Measurements from ENCODE around the gene FNTB. TPM values are rescaled to one million over a fixed set of nuclear protein-coding genes. Genes with fewer than 3 reads are reported as not detected.
A peak's percentile ranks its signal among the peaks of the same experiment; 100 is the strongest.

The FNTB gene
- total and polyA plus RNA-seq, 2 experiments from 2014 or later, result 18.1 to 24.3 TPM

DNA sequence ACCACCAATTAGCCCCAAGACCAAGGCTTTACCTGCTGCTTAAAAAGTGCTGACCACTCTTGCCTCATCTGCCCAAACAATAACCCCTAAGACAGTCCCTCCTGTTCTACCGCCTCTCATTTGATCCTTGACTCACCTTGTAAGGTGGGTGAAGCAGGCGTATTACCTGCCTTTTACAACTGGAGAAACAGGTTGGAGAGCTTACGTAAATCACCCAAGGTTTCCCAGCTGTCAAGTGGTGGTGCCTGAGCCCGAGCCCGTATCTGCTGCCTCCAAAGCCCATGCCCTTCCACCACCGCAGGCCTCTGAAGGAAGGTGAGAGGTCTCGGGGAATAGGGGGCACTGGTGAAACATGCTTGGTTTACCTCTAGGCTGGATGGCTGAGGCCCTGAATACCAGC lies 79.0 kb downstream of the FNTB start:
- Histone ChIP-seq H3K79me2 (no peaks in the 10 kb centered on the region), H3K36me3 (replicated peaks; ENCODE audit: insufficient read depth, low read depth) (no peaks in the 10 kb centered on the region), H3K9me2 (replicated peaks; ENCODE audit: insufficient read depth) (no peaks in the 10 kb centered on the region), H3K27me3 (no peaks in the 10 kb centered on the region), H3K4me2 (no peak overlapping the region), H4K20me1 (ENCODE audit: insufficient read depth, poor library complexity, severe bottlenecking) (no peaks in the 10 kb centered on the region), H2AFZ (no peak overlapping the region), H3K27ac (no peak overlapping the region), H3K4me3 (no peak overlapping the region), H3K4me1 (ENCODE audit: insufficient read depth) (peaks cover 9% of the 10 kb centered on the region), H3K9me3 (ENCODE audit: low read depth) (no peaks in the 10 kb centered on the region)
- no peak for DNase-seq (ENCODE audit: low spot score)
- WGBS (ENCODE audit: low lambda C conversion rate, missing lambda C conversion rate), result 77% methylated on average over 7 of the region's 7 CpGs
- TF ChIP-seq EZH2phosphoT487 (IDR thresholded peaks at IDR 0.05; ENCODE audit: low read depth, severe bottlenecking, unreplicated experiment) (no peak), EZH2 (IDR thresholded peaks at IDR 0.05; ENCODE audit: borderline replicate concordance) (no peak)
- TF ChIP-seq, protein P1, sequence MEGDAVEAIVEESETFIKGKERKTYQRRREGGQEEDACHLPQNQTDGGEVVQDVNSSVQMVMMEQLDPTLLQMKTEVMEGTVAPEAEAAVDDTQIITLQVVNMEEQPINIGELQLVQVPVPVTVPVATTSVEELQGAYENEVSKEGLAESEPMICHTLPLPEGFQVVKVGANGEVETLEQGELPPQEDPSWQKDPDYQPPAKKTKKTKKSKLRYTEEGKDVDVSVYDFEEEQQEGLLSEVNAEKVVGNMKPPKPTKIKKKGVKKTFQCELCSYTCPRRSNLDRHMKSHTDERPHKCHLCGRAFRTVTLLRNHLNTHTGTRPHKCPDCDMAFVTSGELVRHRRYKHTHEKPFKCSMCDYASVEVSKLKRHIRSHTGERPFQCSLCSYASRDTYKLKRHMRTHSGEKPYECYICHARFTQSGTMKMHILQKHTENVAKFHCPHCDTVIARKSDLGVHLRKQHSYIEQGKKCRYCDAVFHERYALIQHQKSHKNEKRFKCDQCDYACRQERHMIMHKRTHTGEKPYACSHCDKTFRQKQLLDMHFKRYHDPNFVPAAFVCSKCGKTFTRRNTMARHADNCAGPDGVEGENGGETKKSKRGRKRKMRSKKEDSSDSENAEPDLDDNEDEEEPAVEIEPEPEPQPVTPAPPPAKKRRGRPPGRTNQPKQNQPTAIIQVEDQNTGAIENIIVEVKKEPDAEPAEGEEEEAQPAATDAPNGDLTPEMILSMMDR (IDR thresholded peaks at IDR 0.05; ENCODE audit: poor library complexity), result no peak

DNA sequence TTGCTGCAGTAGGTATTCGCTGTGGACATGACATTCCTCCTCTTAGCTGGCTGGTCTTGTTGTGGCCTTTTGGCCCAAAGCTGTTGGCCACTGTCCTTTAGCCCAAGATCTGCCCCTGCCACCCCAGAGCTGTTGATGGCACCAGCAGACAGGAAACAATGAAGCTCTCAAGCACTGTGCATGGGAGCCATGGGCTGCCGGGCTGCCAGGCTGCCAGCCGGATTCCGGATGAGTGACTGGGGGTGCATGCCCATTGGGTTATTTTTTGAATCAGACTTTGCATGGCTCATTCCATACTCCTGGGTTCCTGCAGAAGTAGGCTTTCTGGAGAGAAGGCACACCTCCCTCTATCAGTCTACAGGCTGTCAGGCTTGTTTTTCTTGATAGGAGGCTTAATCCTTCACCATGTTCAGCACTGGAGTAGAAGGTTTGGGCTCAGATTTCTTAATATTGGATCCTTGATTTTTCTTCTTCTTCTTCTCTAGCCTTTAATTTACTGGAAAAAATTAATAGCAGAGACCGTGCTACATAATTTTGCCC lies 83.2 kb downstream of the FNTB start:
- no peak overlapping the region for H3K4me2 ChIP-seq
- H3K4me3 ChIP-seq, result no peak overlapping the region
- H3K36me3 ChIP-seq (replicated peaks; ENCODE audit: insufficient read depth, low read depth), result no peaks in the 10 kb centered on the region
- no peaks in the 10 kb centered on the region for H3K9me3 ChIP-seq (ENCODE audit: low read depth)
- no peak overlapping the region for H2AFZ ChIP-seq
- WGBS (ENCODE audit: low lambda C conversion rate, missing lambda C conversion rate), result 94% methylated on average over 5 of the region's 5 CpGs
- no peaks in the 10 kb centered on the region for H3K27me3 ChIP-seq
- no peaks in the 10 kb centered on the region for H3K9me2 ChIP-seq (replicated peaks; ENCODE audit: insufficient read depth)
- H3K27ac ChIP-seq, result peak overlapping the region; percentile 57
- TF ChIP-seq, protein P1 (IDR thresholded peaks at IDR 0.05; ENCODE audit: poor library complexity), result no peak
- TF ChIP-seq EZH2phosphoT487 (IDR thresholded peaks at IDR 0.05; ENCODE audit: low read depth, severe bottlenecking, unreplicated experiment), result no peak
- H4K20me1 ChIP-seq (ENCODE audit: insufficient read depth, poor library complexity, severe bottlenecking), result no peaks in the 10 kb centered on the region
- H3K4me1 ChIP-seq (ENCODE audit: insufficient read depth), result peaks cover 34% of the 10 kb centered on the region
- peaks cover 12% of the 10 kb centered on the region for H3K79me2 ChIP-seq
- no peak for DNase-seq (ENCODE audit: low spot score)

DNA sequence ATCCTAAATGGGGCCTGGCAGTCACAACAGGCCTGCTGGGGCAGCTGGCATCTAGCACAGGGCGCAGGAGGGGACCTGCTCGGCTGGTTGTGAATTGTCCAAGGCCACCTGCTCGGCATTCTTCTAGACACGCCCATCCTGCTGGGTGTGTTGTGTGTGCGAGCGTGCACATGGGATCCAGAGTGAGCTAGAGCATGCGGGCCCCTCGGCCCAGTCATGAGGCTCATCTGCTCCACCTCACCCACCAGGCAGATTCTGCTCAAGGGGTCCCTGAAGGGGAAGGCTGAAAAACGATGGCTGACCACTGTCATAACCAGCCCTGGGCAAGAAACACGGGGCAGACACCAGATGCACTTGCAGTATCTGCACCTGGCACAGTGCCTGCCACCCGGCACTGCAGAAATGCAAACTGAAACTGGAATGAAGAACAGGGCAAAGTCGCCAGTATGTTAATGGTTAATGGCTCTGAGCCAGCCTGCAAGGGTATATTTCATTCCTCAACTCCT lies 83.8 kb downstream of the FNTB start:
- no peaks in the 10 kb centered on the region for H3K27me3 ChIP-seq
- TF ChIP-seq, protein P1 (IDR thresholded peaks at IDR 0.05; ENCODE audit: poor library complexity), result no peak
- DNase-seq (ENCODE audit: low spot score), result peak; percentile 34
- no peaks in the 10 kb centered on the region for H3K9me3 ChIP-seq (ENCODE audit: low read depth)
- 83% methylated on average over 12 of the region's 12 CpGs for WGBS (ENCODE audit: low lambda C conversion rate, missing lambda C conversion rate)
- peaks cover 15% of the 10 kb centered on the region for H3K79me2 ChIP-seq
- H2AFZ ChIP-seq, result no peak overlapping the region
- H3K27ac ChIP-seq, result peak overlapping the region; percentile 57
- H3K4me2 ChIP-seq, result peak overlapping the region; percentile 33
- H4K20me1 ChIP-seq (ENCODE audit: insufficient read depth, poor library complexity, severe bottlenecking), result no peaks in the 10 kb centered on the region
- H3K36me3 ChIP-seq (replicated peaks; ENCODE audit: insufficient read depth, low read depth), result no peaks in the 10 kb centered on the region
- peaks cover 34% of the 10 kb centered on the region for H3K4me1 ChIP-seq (ENCODE audit: insufficient read depth)
- no peak overlapping the region for H3K4me3 ChIP-seq
- H3K9me2 ChIP-seq (replicated peaks; ENCODE audit: insufficient read depth), result no peaks in the 10 kb centered on the region

DNA sequence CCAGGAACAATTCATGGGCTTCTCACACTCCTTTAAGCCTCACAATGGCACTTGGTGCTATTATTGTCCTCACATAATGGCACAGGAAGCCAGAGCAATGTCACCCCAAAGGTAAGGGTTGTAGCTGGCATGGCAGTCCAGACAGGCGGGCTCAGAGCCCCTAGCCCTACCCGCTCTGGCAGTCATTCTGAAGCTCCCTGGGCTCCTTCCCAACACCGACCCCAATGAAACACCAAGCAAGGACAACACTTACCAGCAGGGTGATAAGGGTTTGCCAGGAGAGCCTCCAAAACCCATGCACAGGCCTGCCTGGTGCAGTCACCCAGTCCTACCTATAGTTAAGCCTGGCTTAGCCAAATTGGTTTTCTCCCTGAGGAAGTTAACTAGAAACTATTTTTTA lies 84.8 kb downstream of the FNTB start:
- 99% methylated on average over 3 of the region's 3 CpGs for WGBS (ENCODE audit: low lambda C conversion rate, missing lambda C conversion rate)
- Histone ChIP-seq H3K4me3 (no peak overlapping the region), H3K9me3 (ENCODE audit: low read depth) (no peaks in the 10 kb centered on the region), H3K4me1 (ENCODE audit: insufficient read depth) (peaks cover 34% of the 10 kb centered on the region), H3K27me3 (no peaks in the 10 kb centered on the region), H3K36me3 (replicated peaks; ENCODE audit: insufficient read depth, low read depth) (no peaks in the 10 kb centered on the region), H2AFZ (no peak overlapping the region), H3K27ac (peak overlapping the region; percentile 92), H3K79me2 (peaks cover 19% of the 10 kb centered on the region), H4K20me1 (ENCODE audit: insufficient read depth, poor library complexity, severe bottlenecking) (no peaks in the 10 kb centered on the region), H3K9me2 (replicated peaks; ENCODE audit: insufficient read depth) (no peaks in the 10 kb centered on the region), H3K4me2 (no peak overlapping the region)
- DNase-seq (ENCODE audit: low spot score), result no peak
- TF ChIP-seq EZH2 (IDR thresholded peaks at IDR 0.05; ENCODE audit: borderline replicate concordance) (no peak), EZH2phosphoT487 (IDR thresholded peaks at IDR 0.05; ENCODE audit: low read depth, severe bottlenecking, unreplicated experiment) (no peak)
- TF ChIP-seq, protein P1 (IDR thresholded peaks at IDR 0.05; ENCODE audit: poor library complexity), result no peak

Measured in hepatocyte (in vitro differentiated cells).